ENCODE results near the gene KCNK18.

- TF ChIP-seq, protein P1, sequence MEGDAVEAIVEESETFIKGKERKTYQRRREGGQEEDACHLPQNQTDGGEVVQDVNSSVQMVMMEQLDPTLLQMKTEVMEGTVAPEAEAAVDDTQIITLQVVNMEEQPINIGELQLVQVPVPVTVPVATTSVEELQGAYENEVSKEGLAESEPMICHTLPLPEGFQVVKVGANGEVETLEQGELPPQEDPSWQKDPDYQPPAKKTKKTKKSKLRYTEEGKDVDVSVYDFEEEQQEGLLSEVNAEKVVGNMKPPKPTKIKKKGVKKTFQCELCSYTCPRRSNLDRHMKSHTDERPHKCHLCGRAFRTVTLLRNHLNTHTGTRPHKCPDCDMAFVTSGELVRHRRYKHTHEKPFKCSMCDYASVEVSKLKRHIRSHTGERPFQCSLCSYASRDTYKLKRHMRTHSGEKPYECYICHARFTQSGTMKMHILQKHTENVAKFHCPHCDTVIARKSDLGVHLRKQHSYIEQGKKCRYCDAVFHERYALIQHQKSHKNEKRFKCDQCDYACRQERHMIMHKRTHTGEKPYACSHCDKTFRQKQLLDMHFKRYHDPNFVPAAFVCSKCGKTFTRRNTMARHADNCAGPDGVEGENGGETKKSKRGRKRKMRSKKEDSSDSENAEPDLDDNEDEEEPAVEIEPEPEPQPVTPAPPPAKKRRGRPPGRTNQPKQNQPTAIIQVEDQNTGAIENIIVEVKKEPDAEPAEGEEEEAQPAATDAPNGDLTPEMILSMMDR (IDR thresholded peaks at IDR 0.05; ENCODE audit: low read length), result no peak
- no peak for TF ChIP-seq EZH2 (IDR thresholded peaks at IDR 0.05; ENCODE audit: borderline replicate concordance, low read length)
These were observed 23.9 kb downstream of the KCNK18 start for GRCh38 chr10:117221156-117221711.
